Activated naive CD4-positive, alpha-beta T cell (primary cell): ENCODE results near the gene PRKCE.
"Not testable (repeated sequence)": the region's sequence is repeated elsewhere in the genome, so short reads cannot be mapped to it uniquely, and the experiment has no call there.

Source experiments
- DNase-seq, 4 experiments: peaks; one replicate each; lab custom pipeline; 2025; lab: John Stamatoyannopoulos, UW

Gene PRKCE

DNA sequence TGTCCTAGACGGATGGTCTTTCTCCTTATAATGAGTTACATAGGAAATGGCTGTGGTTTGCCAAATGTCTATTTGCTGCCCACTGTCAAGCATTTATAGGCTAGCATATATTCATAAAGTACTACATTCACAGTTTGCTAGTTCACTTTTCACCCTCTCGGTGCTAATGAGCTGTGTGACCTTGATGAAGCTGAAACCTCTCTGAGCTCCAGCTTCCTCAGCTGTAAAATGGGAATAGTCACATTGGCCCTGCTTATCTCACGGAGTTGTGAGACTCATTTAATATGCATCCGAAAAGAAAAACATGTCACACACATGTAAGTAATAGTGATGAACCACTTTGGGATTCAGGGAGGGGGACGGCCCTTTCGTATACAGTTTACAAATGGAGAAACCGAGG is 17.0 kb downstream of the PRKCE start:
- no peak for DNase-seq

GRCh38 chr2:45669032-45669486 is 17.6 kb downstream of the PRKCE start:
- DNase-seq = no peak

DNA sequence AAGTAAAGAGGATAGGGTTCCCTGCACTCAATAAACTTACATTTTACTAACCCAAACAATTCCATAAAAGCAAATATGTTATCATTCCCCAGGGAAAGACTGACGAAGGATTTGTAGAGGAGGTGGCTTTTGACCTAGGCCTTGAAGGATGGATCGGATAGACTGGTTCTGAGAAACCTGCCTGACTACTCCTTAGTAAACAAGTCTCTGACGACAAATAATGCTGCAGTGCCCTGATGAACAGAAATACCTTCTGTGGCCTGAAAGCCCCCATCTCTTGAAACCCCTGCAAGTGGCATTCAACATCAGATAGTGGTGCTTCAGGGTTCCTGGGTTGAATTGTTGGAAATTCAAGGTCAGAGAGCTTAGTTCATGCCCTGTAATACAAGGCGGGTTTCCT is 19.2 kb downstream of the PRKCE start:
- DNase-seq = no peak

DNA sequence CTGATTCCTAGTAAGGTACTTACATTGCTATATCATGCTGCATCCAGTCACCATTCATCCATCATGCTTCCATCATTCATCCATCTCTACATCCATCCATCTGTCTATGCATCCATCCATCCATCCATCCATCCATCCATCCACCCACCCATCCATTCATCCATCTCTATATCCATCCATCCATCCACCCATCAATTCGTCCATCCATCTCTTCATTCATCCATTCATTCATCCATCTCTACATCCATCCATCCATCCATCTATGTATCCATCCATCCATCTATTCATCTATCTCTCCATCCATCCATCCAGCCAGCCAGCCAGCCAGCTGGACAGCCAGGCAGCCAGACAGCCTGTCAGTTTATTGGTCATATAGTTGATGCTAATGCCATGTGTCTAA is 20.7 kb downstream of the PRKCE start:
- DNase-seq = no peak

GRCh38 chr2:45674035-45674816 is 22.8 kb downstream of the PRKCE start:
- DNase-seq = no peak

DNA sequence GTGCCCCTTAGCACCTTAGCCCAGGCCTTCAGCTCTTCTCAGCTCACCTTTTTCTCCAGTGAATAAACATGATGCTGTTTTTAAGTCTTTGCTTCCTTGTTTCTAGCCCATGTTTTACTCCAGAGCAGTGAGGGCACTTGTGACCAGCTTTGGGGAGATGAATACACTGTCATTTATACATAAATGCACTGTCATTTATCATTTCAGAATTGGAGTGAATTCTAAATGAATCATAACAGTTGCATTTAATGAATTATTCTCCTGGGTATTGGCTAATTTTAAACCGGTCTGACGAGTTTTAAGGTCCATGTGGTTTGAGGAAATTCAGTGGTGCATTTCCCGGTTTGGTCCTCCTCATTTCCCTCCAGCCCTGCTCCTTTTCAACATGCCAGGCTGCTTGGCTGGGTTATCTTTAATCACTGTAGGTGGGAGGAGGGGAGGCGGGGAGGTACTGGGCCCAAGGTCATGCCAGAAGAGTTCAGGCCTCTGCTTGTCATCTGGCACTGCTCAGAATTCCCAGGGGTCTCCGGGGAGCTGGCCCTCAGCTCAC is 23.9 kb downstream of the PRKCE start:
- DNase-seq = no peak

DNA sequence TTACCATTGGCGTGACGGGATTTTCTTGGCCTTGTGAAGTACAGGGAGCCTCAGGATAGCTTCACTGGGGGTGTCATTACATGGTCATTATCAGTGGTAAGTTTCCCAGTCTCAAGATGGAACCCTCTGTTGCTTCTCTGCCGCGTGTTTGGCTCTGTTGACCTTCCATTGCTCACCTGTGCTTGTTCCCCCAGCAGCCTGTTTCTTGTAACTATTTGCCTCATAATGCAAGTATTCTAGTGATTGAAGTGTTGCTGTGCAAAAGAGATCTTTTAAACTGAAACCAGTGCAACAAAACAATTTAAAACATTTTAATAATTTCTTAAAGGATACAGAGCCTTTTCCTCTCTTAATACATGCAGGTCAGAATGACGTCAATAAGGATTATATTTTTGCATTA is 24.6 kb downstream of the PRKCE start:
- no peak for DNase-seq

DNA sequence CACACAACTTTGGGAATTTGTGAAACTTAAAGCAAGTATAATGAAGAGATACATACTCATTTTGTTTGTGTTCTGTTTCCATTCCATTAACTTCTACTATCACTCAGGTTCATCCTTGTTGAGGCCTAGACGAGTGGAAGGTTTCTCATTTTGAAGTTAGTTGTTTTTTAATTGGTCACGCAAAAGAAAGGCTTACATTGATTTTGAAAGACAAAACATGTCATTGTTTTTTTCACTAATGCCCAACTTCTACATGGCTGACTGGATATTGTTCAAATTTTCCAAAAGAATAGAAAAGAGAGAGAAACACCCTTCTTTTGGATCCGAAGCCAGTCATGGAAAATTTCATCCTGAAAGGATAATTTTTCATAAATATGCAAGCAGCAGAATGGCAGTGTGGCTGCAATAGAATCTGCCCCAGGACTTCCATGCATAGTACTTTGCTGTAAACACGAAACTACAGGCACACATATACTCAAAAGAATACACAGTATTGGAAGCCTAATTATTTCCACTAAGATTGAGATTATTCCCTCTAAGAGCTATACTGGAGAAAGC is 27.4 kb downstream of the PRKCE start:
- DNase-seq = no peak

- DNase-seq = no peak
Measured at GRCh38 chr2:45680351-45680967, 29.0 kb downstream of the PRKCE start.

DNA sequence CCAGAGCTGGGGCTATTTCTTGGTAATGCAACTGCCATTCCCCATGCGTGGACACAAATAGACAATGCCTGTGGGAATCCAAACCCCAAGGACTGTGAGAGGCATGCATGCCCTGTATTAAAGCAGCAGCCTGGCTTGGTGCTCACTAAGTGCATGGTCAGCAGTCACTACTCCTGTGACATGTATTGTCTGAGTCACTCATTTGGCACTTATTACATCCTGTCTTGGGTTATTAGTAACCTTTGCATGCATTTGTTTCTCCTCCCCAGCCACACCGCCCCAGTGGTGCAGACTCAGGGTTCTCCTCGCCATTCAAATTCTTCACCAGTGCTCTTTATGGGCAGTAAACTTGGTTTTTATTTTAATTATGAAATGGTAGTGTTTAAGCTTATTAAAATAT is 30.2 kb downstream of the PRKCE start:
- no peak for DNase-seq

DNA sequence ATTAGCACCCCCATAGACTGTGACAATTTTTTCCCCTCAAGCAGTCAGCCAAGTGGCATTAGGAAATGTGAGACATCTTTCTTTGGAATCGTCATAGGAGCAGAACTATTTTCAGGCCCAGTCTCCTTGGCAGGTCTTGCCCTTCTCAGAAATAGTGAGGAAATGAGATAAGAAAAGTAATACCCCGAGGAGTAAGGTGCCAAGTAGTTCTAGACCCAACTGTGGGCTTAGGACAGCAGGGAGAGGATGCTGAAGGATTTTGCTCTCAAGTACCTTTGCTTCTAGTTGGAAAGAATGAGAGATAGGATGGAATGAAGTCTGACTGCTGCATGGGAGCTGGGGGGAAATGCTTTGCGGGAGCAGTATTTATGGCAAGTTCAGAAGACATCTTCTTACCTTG is 31.8 kb downstream of the PRKCE start:
- DNase-seq = no peak

GRCh38 chr2:45684756-45685155 is 33.3 kb downstream of the PRKCE start:
- DNase-seq = no peak

- DNase-seq = no peak
Measured at GRCh38 chr2:45685260-45685659, 33.8 kb downstream of the PRKCE start.

DNA sequence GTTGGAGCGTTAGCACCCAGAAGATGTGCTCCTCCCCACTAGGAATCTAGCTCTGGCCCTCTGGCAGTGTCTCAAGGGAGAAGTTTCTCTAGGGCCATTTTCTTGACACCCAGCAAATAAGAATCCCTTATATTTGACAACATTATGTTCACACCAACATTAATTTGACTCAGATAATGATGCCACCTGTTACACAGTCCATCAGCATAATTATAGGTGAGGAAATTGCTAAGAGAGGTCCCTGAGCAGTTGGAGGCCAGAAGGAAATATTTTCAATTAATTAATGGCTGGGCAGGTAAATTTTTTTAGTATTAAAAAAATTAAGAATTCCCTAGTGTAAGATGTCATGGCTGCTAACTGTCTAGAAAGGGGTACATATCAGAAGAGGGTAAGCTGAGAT is 36.5 kb downstream of the PRKCE start:
- no peak for DNase-seq

GRCh38 chr2:45688479-45689298 is 37.2 kb downstream of the PRKCE start:
- DNase-seq = no peak

- DNase-seq = no peak
Measured at GRCh38 chr2:45690231-45690630, 38.8 kb downstream of the PRKCE start.

GRCh38 chr2:45691171-45691999 is 39.9 kb downstream of the PRKCE start:
- DNase-seq = no peak

DNA sequence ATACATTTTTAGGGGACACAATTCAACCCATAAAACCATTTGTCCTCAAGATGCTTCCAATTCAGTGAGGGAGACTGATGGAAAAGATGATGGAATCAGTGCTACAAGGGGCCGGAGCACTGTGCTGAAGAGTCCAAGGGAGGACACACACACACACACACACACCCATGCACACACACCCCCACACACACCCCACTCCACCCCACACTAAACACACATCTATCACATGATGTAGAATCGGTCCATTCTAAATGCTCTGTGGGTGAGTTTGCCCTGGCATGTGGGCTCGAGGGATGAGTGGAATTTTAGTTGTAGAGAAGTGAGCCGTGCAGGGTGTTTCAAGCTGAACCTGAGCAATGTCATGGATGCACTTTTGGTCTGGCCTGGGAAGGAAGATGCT is 41.1 kb downstream of the PRKCE start:
- DNase-seq = no peak

- not testable (repeated sequence) for DNase-seq
Measured at GRCh38 chr2:45695480-45696007, 44.1 kb downstream of the PRKCE start.

DNA sequence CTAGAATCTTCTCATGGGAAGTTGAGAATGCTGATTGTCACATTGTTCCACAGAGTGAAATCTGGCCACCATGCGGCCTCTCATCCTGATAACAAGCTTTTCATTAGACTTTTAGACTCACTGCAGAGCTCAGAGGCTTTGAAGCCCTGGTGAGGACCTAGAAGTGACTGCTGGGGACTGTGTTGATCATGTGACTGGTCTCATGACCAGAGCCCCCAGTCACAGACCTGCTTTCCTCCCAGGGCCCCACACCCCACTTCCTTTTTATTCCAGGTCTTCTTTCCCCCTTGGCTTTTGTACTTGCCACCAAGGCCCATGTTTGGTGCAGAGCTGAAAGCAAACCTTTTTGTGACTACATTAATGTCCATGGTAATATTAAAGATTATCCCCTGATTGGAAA is 45.2 kb downstream of the PRKCE start:
- DNase-seq = no peak

GRCh38 chr2:45697190-45697589 is 45.7 kb downstream of the PRKCE start:
- DNase-seq = no peak
